Colonic mucosa (tissue), 4 donors: ENCODE data around the gene TIMP2. TPM values are rescaled to one million over a fixed set of nuclear protein-coding genes. Genes with fewer than 3 reads are reported as not detected.

Experiments
- DNase-seq: peaks from one replicate; pipeline ENCODE4 v3.0.0-alpha.2; 2020
- H3K27ac ChIP-seq: fragments of 200-600 bp; one replicate; pipeline ENCODE4 v1.8.0; 2021
- H3K27me3 ChIP-seq: fragments of 200-600 bp; one replicate; pipeline ENCODE4 v1.8.0; 2021
- H3K36me3 ChIP-seq: fragments of 200-600 bp; one replicate; pipeline ENCODE4 v1.8.0; 2021
- H3K4me1 ChIP-seq: fragments of 200-600 bp; one replicate; pipeline ENCODE4 v1.8.0; 2021; ENCODE audit warnings: mild to moderate bottlenecking
- H3K4me3 ChIP-seq: fragments of 200-600 bp; one replicate; pipeline ENCODE4 v1.8.0; 2021
- H3K9ac ChIP-seq, 2 donors: one replicate each; pipeline ENCODE4 v1.7.0; 2013; ENCODE audit warnings: control low read depth in 2 of 2, low read depth in 2 of 2, low read length in 2 of 2
- H3K9me3 ChIP-seq: fragments of 200-600 bp; one replicate; pipeline ENCODE4 v1.8.0; 2021
- intact Hi-C: fragments of 100-400 bp; cut with DNase I; formaldehyde crosslinking; loops from one replicate; pipeline ENCODE4 v1.14.1; 2022
- total RNA-seq, 2 donors: library from RNA; stranded (reverse); fragmentation: NEBNext Ultra II Directional in 1 of 2; extraction: Animal tissue kit (Norgen Biotek cat#: 25700) in 1 of 2; gene quantifications; one replicate each; pipeline ENCODE4 v1.2.1, GENCODE V29; 2021
- TF ChIP-seq, protein P1 (sequence below): fragments of 200-600 bp; IDR thresholded peaks from one replicate; pipeline ENCODE4 v1.8.0; 2022; ENCODE audit warnings: antibody characterized with exemption, mild to moderate bottlenecking
- donor health status: healthy.
- donor health status: DM: no; HTN: no; CAD: no.
- donor health status: DM: no; HTN: no; CAD: no.

The TIMP2 gene
- total RNA-seq, 2 donors from 2014 or later, result 42.8 to 86.1 TPM

GRCh38 chr17:78803186-78803845 is 121.9 kb downstream of the TIMP2 start:
- Histone ChIP-seq H3K9me3 (no peaks in the 10 kb centered on the region), H3K36me3 (peaks cover 16% of the 10 kb centered on the region), H3K27me3 (no peaks in the 10 kb centered on the region), H3K4me3 (no peak overlapping the region), H3K27ac (no peak overlapping the region), H3K9ac (no peak overlapping the region), H3K4me1 (no peaks in the 10 kb centered on the region)
- intact Hi-C loops, result no loop called here
- TF ChIP-seq, protein P1, sequence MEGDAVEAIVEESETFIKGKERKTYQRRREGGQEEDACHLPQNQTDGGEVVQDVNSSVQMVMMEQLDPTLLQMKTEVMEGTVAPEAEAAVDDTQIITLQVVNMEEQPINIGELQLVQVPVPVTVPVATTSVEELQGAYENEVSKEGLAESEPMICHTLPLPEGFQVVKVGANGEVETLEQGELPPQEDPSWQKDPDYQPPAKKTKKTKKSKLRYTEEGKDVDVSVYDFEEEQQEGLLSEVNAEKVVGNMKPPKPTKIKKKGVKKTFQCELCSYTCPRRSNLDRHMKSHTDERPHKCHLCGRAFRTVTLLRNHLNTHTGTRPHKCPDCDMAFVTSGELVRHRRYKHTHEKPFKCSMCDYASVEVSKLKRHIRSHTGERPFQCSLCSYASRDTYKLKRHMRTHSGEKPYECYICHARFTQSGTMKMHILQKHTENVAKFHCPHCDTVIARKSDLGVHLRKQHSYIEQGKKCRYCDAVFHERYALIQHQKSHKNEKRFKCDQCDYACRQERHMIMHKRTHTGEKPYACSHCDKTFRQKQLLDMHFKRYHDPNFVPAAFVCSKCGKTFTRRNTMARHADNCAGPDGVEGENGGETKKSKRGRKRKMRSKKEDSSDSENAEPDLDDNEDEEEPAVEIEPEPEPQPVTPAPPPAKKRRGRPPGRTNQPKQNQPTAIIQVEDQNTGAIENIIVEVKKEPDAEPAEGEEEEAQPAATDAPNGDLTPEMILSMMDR, result no peak
- peak; percentile 27 for DNase-seq

Other genes starting within 250 kb of the TIMP2 start
- 10 to 100 TPM; 54.6 to 68.9 TPM for gene CYTH1, start 143.1 kb downstream of the TIMP2 start, total RNA-seq
- 10 to 100 TPM; 27.4 to 32.6 TPM for gene USP36, start 84.6 kb downstream of the TIMP2 start, total RNA-seq
- under 1 TPM; 0.72 to 0.82 TPM for gene CEP295NL, start 22.2 kb downstream of the TIMP2 start, total RNA-seq
- gene LGALS3BP, start 54.5 kb upstream of the TIMP2 start, total RNA-seq, result 100 to 1,000 TPM; 635 to 674 TPM
- gene CANT1, start 84.4 kb upstream of the TIMP2 start, total RNA-seq, result 100 to 1,000 TPM; 247 to 390 TPM
- 10 to 100 TPM; 10.4 to 12.1 TPM for gene C1QTNF1, start 98.8 kb upstream of the TIMP2 start, total RNA-seq
- 100 to 1,000 TPM in 1 of 2 donors, 10 to 100 TPM in 1; 53.4 to 111 TPM for gene ENGASE, start 149.4 kb upstream of the TIMP2 start, total RNA-seq